Ectodermal cell (in vitro differentiated cells): ENCODE measurements around the gene KIF18A. TPM values are rescaled to one million over a fixed set of nuclear protein-coding genes. Genes with fewer than 3 reads are reported as not detected.
A peak's percentile ranks its signal among the peaks of the same experiment; 100 is the strongest.

ENCODE experiments used
- H3K27ac ChIP-seq: 2 replicates; pipeline ENCODE4 v1.7.0; 2013; ENCODE audit warnings: mild to moderate bottlenecking, low read depth, low read length; ENCODE audit not compliant: insufficient read depth, poor library complexity, severe bottlenecking
- H3K27me3 ChIP-seq: 2 replicates; pipeline ENCODE4 v1.7.0; 2013; ENCODE audit warnings: mild to moderate bottlenecking, low read length; ENCODE audit not compliant: insufficient read depth, control insufficient read depth, poor library complexity, severe bottlenecking
- H3K36me3 ChIP-seq: one replicate; pipeline ENCODE4 v1.7.0; 2013; ENCODE audit warnings: low read length; ENCODE audit not compliant: control insufficient read depth, insufficient read depth
- H3K4me1 ChIP-seq: one replicate; pipeline ENCODE4 v1.7.0; 2013; ENCODE audit warnings: low read length; ENCODE audit not compliant: control insufficient read depth, insufficient read depth
- H3K4me3 ChIP-seq: 2 replicates; pipeline ENCODE4 v1.7.0; 2013; ENCODE audit warnings: low read depth, low read length, control low read depth; ENCODE audit not compliant: insufficient read depth
- H3K9me3 ChIP-seq: 2 replicates; pipeline ENCODE4 v1.7.0; 2013; ENCODE audit warnings: mild to moderate bottlenecking, low read length, moderate library complexity; ENCODE audit not compliant: control insufficient read depth
- WGBS, 2 experiments: methylation state at CpG; one replicate each; pipeline ENCODE4 v1.1.7; 2013; ENCODE audit warnings: missing lambda C conversion rate in 2 of 2; 5-methylcytosine and 5-hydroxymethylcytosine counted together
- polyA plus RNA-seq, 4 experiments: library from polyadenylated mRNA; stranded (reverse); fragments of 50-300 nt; gene quantifications; one replicate each; pipeline ENCODE4 v1.2.3, GENCODE V29; 2013

Gene KIF18A
- polyA plus RNA-seq (2013, experiment 1 of 4), result 27.0 TPM
- 23.0 TPM for polyA plus RNA-seq (2013, experiment 2 of 4)
- polyA plus RNA-seq (2013, experiment 3 of 4), result 27.3 TPM
- 26.3 TPM for polyA plus RNA-seq (2013, experiment 4 of 4)

GRCh38 chr11:28107750-28108618, at the start of gene KIF18A, which contains the start of gene METTL15:
TSS of gene KIF18A (minus strand) at chr11:28108156. CDS start at chr11:28097947, 10,209 bp downstream.
TSS of gene METTL15 (plus strand) at chr11:28108388. CDS start at chr11:28113335, 4,947 bp downstream.
- 0 to 1% methylated on average over 38 of the region's 38 CpGs for WGBS, 2 experiments

GRCh38 chr11:28153586-28153985, 45.6 kb upstream of the KIF18A start:
- Histone ChIP-seq H3K4me3 (no peak overlapping the region), H3K4me1 (no peaks in the 10 kb centered on the region), H3K9me3 (no peaks in the 10 kb centered on the region), H3K36me3 (peaks cover 7% of the 10 kb centered on the region), H3K27ac (no peak overlapping the region), H3K27me3 (no peaks in the 10 kb centered on the region)
- 92 to 100% methylated on average over 2 of the region's 2 CpGs for WGBS, 2 experiments

More at GRCh38 chr11:28107750-28108618, at the start of gene KIF18A, which contains the start of gene METTL15:
- peaks cover 10% of the 10 kb centered on the region for H3K4me1 ChIP-seq
- no peaks in the 10 kb centered on the region for H3K27me3 ChIP-seq
- H3K9me3 ChIP-seq, result no peaks in the 10 kb centered on the region
- H3K36me3 ChIP-seq, result no peaks in the 10 kb centered on the region
- peak within 1 kb of the TSS; percentile 92 for H3K27ac ChIP-seq
- H3K4me3 ChIP-seq, result peak within 1 kb of the TSS; percentile 68

GRCh38 chr11:28152743-28153142, 44.8 kb upstream of the KIF18A start:
- Histone ChIP-seq H3K27ac (no peak overlapping the region), H3K4me1 (no peaks in the 10 kb centered on the region), H3K36me3 (peaks cover 1% of the 10 kb centered on the region), H3K9me3 (no peaks in the 10 kb centered on the region), H3K4me3 (no peak overlapping the region), H3K27me3 (no peaks in the 10 kb centered on the region)
- 88 to 97% methylated on average over 2 of the region's 2 CpGs for WGBS, 2 experiments

- WGBS, 2 experiments, result 88 to 100% methylated on average over 2 of the region's 2 CpGs
- Histone ChIP-seq H3K27ac (no peak overlapping the region), H3K9me3 (no peaks in the 10 kb centered on the region)
These were observed 38.3 kb upstream of the KIF18A start for GRCh38 chr11:28146123-28146751.

GRCh38 chr11:28144808-28145207, 36.9 kb upstream of the KIF18A start:
- 82 to 89% methylated on average over 2 of the region's 2 CpGs for WGBS, 2 experiments
- no peaks in the 10 kb centered on the region for H3K36me3 ChIP-seq
- H3K27me3 ChIP-seq, result no peaks in the 10 kb centered on the region
- H3K9me3 ChIP-seq, result no peaks in the 10 kb centered on the region
- H3K4me1 ChIP-seq, result peaks cover 6% of the 10 kb centered on the region
- H3K27ac ChIP-seq, result no peak overlapping the region
- no peak overlapping the region for H3K4me3 ChIP-seq

More at GRCh38 chr11:28146123-28146751, 38.3 kb upstream of the KIF18A start:
- Histone ChIP-seq H3K27me3 (no peaks in the 10 kb centered on the region), H3K4me1 (peaks cover 6% of the 10 kb centered on the region), H3K36me3 (no peaks in the 10 kb centered on the region), H3K4me3 (no peak overlapping the region)

GRCh38 chr11:28142724-28143123, 34.8 kb upstream of the KIF18A start:
- Histone ChIP-seq H3K27me3 (no peaks in the 10 kb centered on the region), H3K9me3 (no peaks in the 10 kb centered on the region), H3K27ac (no peak overlapping the region), H3K4me3 (no peak overlapping the region), H3K36me3 (no peaks in the 10 kb centered on the region), H3K4me1 (peaks cover 6% of the 10 kb centered on the region)
- WGBS, 2 experiments, result 100% methylated on average over 1 of the region's 1 CpG; no CpG with 5 or more reads in 1 of the 2 experiments

- 94 to 97% methylated on average over 9 of the region's 9 CpGs for WGBS, 2 experiments
- Histone ChIP-seq H3K4me1 (peaks cover 6% of the 10 kb centered on the region), H3K9me3 (no peaks in the 10 kb centered on the region), H3K27ac (no peak overlapping the region), H3K27me3 (no peaks in the 10 kb centered on the region), H3K36me3 (no peaks in the 10 kb centered on the region), H3K4me3 (no peak overlapping the region)
These were observed 32.9 kb upstream of the KIF18A start for GRCh38 chr11:28140689-28141455.

GRCh38 chr11:28139841-28140415, 32.0 kb upstream of the KIF18A start:
- Histone ChIP-seq H3K27me3 (no peaks in the 10 kb centered on the region), H3K4me1 (peaks cover 2% of the 10 kb centered on the region), H3K4me3 (no peak overlapping the region), H3K9me3 (no peaks in the 10 kb centered on the region), H3K36me3 (no peaks in the 10 kb centered on the region), H3K27ac (no peak overlapping the region)
- WGBS, 2 experiments, result 90 to 91% methylated on average over 5 of the region's 5 CpGs

GRCh38 chr11:28137832-28138231, 29.9 kb upstream of the KIF18A start:
- no peak overlapping the region for H3K27ac ChIP-seq
- H3K27me3 ChIP-seq, result no peaks in the 10 kb centered on the region
- no peak overlapping the region for H3K4me3 ChIP-seq
- H3K36me3 ChIP-seq, result peaks cover 3% of the 10 kb centered on the region
- no peaks in the 10 kb centered on the region for H3K9me3 ChIP-seq
- H3K4me1 ChIP-seq, result no peaks in the 10 kb centered on the region
- 100% methylated on average over 1 of the region's 1 CpG for whole genome bisulfite sequencing, 2 experiments
